Measurements from ENCODE around the gene ZNF254. TPM values are rescaled to one million over a fixed set of nuclear protein-coding genes. Genes with fewer than 3 reads are reported as not detected.
"Not testable (repeated sequence)": the region's sequence is repeated elsewhere in the genome, so short reads cannot be mapped to it uniquely, and the experiment has no call there.

ZNF254 gene
- polyA plus RNA-seq, 1 experiment: 2.9 TPM

DNA sequence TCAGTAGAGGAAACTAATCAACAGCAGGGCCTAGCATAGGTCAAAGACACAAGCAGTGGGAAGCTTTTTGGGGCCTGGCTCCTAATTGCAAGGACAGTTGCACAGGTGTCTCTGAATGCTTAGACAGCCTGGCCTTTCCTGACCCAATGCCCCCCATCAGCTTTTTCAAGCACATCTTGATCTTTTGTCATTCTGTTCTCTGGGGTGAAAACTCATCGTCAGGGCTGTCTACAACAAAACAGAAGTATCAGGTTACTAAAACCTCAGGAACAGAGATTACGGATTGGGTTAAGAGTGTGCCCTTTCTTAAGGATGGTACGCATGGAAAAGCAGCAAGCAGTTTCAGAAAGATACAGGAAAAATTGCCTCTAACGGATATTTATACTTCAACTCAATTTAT lies 8.3 kb upstream of the ZNF254 start:
- Histone ChIP-seq H3K27me3 (ENCODE audit: control insufficient read depth, insufficient read depth, low read length) (no peaks in the 10 kb centered on the region), H3K4me3 (ENCODE audit: low read depth, low read length) (no peak overlapping the region), H3K36me3 (ENCODE audit: control insufficient read depth, insufficient read depth, low read length) (no peaks in the 10 kb centered on the region; the same call in 1 of the 2 replicates)
- no peak for DNase-seq (ENCODE audit: low read depth)
- ChIA-PET CTCF (no interaction called here), POLR2A (no interaction called here)
- TF ChIP-seq, protein P1, sequence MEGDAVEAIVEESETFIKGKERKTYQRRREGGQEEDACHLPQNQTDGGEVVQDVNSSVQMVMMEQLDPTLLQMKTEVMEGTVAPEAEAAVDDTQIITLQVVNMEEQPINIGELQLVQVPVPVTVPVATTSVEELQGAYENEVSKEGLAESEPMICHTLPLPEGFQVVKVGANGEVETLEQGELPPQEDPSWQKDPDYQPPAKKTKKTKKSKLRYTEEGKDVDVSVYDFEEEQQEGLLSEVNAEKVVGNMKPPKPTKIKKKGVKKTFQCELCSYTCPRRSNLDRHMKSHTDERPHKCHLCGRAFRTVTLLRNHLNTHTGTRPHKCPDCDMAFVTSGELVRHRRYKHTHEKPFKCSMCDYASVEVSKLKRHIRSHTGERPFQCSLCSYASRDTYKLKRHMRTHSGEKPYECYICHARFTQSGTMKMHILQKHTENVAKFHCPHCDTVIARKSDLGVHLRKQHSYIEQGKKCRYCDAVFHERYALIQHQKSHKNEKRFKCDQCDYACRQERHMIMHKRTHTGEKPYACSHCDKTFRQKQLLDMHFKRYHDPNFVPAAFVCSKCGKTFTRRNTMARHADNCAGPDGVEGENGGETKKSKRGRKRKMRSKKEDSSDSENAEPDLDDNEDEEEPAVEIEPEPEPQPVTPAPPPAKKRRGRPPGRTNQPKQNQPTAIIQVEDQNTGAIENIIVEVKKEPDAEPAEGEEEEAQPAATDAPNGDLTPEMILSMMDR (IDR thresholded peaks at IDR 0.05; ENCODE audit: insufficient read depth, low read depth, low read length): no peak

DNA sequence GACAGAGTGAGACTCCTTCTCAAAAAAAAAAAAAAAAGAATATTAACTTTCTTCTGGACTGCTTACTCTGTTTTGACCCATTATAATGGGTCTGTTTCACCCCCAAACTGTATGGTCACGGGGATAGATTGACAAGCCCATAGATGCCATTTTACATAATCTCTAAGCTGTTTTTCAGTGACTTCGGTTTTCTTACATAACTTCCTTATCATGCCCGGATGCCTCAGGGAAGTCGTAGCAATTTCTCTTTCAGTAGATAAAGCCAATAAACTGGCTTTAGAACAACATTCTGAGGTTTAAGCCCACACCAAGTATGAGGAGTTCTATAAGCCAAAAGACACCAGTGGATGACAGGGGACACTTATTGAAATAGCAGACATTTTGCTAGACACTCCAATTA lies 5.9 kb upstream of the ZNF254 start:
- CTCF ChIA-PET: no interaction called here
- TF ChIP-seq, protein P1 (IDR thresholded peaks at IDR 0.05; ENCODE audit: insufficient read depth, low read depth, low read length): no peak
- Histone ChIP-seq H3K27me3 (ENCODE audit: control insufficient read depth, insufficient read depth, low read length) (no peaks in the 10 kb centered on the region), H3K36me3 (ENCODE audit: control insufficient read depth, insufficient read depth, low read length) (no peaks in the 10 kb centered on the region; the same call in 1 of the 2 replicates), H3K4me3 (ENCODE audit: low read depth, low read length) (no peak overlapping the region)
- no peak for DNase-seq (ENCODE audit: low read depth)
- POLR2A ChIA-PET: no interaction called here

DNA sequence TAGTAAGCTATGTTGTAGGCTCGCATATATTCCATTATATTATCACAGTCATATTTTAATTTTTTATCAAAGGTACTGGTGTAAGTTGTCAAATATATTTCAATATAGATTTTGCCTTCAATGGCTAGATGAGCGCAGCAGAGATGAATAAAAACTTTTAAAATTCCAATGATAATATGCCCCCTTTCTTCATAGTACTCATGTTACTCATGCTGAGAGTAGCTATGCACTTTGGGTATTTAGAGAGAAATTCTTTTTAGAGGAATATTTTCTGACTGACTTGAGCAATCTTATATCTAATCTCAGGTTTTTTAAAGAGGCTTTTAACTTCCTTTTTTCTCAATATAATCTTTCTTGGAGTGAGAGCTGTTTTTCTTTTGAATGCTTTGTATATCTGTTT lies 11.4 kb downstream of the ZNF254 start:
- Histone ChIP-seq H3K4me3 (ENCODE audit: low read depth, low read length) (no peak overlapping the region), H3K27me3 (ENCODE audit: control insufficient read depth, insufficient read depth, low read length) (no peaks in the 10 kb centered on the region), H3K36me3 (ENCODE audit: control insufficient read depth, insufficient read depth, low read length) (no peaks in the 10 kb centered on the region)
- CTCF ChIA-PET: interaction anchor here (1.4 kb wide), 1 partner anchor 11 kb away, joined by 3 read pairs; the partner anchor contains the start of gene ZNF254
- POLR2A ChIA-PET: no interaction called here
- no peak for DNase-seq (ENCODE audit: low read depth)
- TF ChIP-seq, protein P1 (IDR thresholded peaks at IDR 0.05; ENCODE audit: insufficient read depth, low read depth, low read length): no peak

- H3K36me3 ChIP-seq (ENCODE audit: control insufficient read depth, insufficient read depth, low read length): no peaks in the 10 kb centered on the region
- H3K27me3 ChIP-seq (ENCODE audit: control insufficient read depth, insufficient read depth, low read length): no peaks in the 10 kb centered on the region
- DNase-seq (ENCODE audit: low read depth): no peak
- ChIA-PET CTCF (interaction anchor here (0.5 kb wide), 1 partner anchor 45 kb away, joined by 3 read pairs; no protein-coding TSS in a partner anchor), POLR2A (no interaction called here)
- H3K4me3 ChIP-seq (ENCODE audit: low read depth, low read length): no peak overlapping the region
- TF ChIP-seq, protein P1 (IDR thresholded peaks at IDR 0.05; ENCODE audit: insufficient read depth, low read depth, low read length): no peak
Observed at GRCh38 chr19:24099829-24100228, 12.8 kb downstream of the ZNF254 start.

DNA sequence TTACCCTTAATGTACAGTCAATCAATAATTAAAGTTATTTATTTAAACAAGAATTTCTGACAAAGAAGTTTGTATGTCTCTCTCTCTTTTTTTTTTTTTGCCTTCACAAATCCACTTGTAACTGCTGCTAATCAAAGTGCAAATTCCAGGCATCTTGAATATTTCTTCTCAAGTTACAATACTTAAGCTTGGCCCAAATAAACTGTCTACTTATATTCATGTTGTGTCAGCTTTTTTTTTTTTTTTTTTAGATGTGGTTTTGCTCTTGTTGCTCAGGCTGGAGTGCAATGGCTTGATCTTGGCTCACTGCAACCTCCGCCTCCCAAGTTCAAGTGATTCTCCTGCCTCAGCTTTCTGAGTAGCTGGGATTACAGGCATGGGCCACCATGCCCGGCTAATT lies 13.6 kb downstream of the ZNF254 start:
- H3K27me3 ChIP-seq (ENCODE audit: control insufficient read depth, insufficient read depth, low read length); CTCF ChIA-PET; H3K4me3 ChIP-seq (ENCODE audit: low read depth, low read length); DNase-seq (ENCODE audit: low read depth); POLR2A ChIA-PET; H3K36me3 ChIP-seq (ENCODE audit: control insufficient read depth, insufficient read depth, low read length): not testable (repeated sequence)

GRCh38 chr19:24101459-24102115 lies 14.6 kb downstream of the ZNF254 start:
- TF ChIP-seq, protein P1 (IDR thresholded peaks at IDR 0.05; ENCODE audit: insufficient read depth, low read depth, low read length): no peak
- Histone ChIP-seq H3K27me3 (ENCODE audit: control insufficient read depth, insufficient read depth, low read length) (no peaks in the 10 kb centered on the region), H3K36me3 (ENCODE audit: control insufficient read depth, insufficient read depth, low read length) (no peaks in the 10 kb centered on the region), H3K4me3 (ENCODE audit: low read depth, low read length) (no peak overlapping the region)
- no peak for DNase-seq (ENCODE audit: low read depth)
- ChIA-PET CTCF (interaction anchor here (1.1 kb wide), 1 partner anchor 9 kb away, joined by 3 read pairs; no protein-coding TSS in a partner anchor), POLR2A (no interaction called here)
